HG03025 (cell line): ENCODE results near the gene GYPA.
"Not testable (repeated sequence)": the region's sequence is repeated elsewhere in the genome, so short reads cannot be mapped to it uniquely, and the experiment has no call there.

ENCODE experiments used
- ATAC-seq: cut with Tn5 transposase; IDR thresholded peaks from one replicate; pipeline ENCODE4 v1.9.1; 2021; ENCODE audit warnings: mild to moderate bottlenecking, moderate library complexity; ENCODE audit not compliant: unreplicated experiment, low FRiP score

Gene GYPA

GRCh38 chr4:144129336-144129875 is 11.1 kb downstream of the GYPA start:
- not testable (repeated sequence) for ATAC-seq

- not testable (repeated sequence) for ATAC-seq
Measured at GRCh38 chr4:144128709-144129320, 11.7 kb downstream of the GYPA start.

- not testable (repeated sequence) for ATAC-seq
Measured at GRCh38 chr4:144125109-144125508, 15.4 kb downstream of the GYPA start.

- not testable (repeated sequence) for ATAC-seq
Measured at GRCh38 chr4:144123982-144124635, 16.4 kb downstream of the GYPA start.

GRCh38 chr4:144123269-144123668 is 17.2 kb downstream of the GYPA start:
- ATAC-seq, result not testable (repeated sequence)

- ATAC-seq, result not testable (repeated sequence)
Measured at GRCh38 chr4:144119752-144120151, 20.8 kb downstream of the GYPA start.

GRCh38 chr4:144115519-144115918 is 25.0 kb downstream of the GYPA start:
- ATAC-seq, result no peak

- no peak for ATAC-seq
Measured at GRCh38 chr4:144113546-144113945, 27.0 kb downstream of the GYPA start.

- ATAC-seq, result no peak
Measured at GRCh38 chr4:144104509-144105130, 35.9 kb downstream of the GYPA start.

- ATAC-seq, result not testable (repeated sequence)
Measured at GRCh38 chr4:144097776-144098175, 42.7 kb downstream of the GYPA start.

GRCh38 chr4:144093995-144094394 is 46.5 kb downstream of the GYPA start:
- not testable (repeated sequence) for ATAC-seq

- not testable (repeated sequence) for ATAC-seq
Measured at GRCh38 chr4:144091181-144091580, 49.3 kb downstream of the GYPA start.

GRCh38 chr4:144090744-144091143 is 49.8 kb downstream of the GYPA start:
- ATAC-seq, result no peak

GRCh38 chr4:144082053-144082452 is 58.5 kb downstream of the GYPA start:
- not testable (repeated sequence) for ATAC-seq

- not testable (repeated sequence) for ATAC-seq
Measured at GRCh38 chr4:144080135-144080534, 60.4 kb downstream of the GYPA start.

- not testable (repeated sequence) for ATAC-seq
Measured at GRCh38 chr4:144078746-144079145, 61.8 kb downstream of the GYPA start.

GRCh38 chr4:144061556-144061955 is 79.0 kb downstream of the GYPA start:
- ATAC-seq, result not testable (repeated sequence)

- not testable (repeated sequence) for ATAC-seq
Measured at GRCh38 chr4:144060234-144060859, 80.2 kb downstream of the GYPA start.
